DND-41 (cell line): ENCODE results near the gene SPEF2.

Experiments used
- EZH2 ChIP-seq: IDR thresholded peaks from 3 replicates; pipeline ENCODE4 v1.6.1; 2012; ENCODE audit warnings: borderline replicate concordance, low read depth, mild to moderate bottlenecking, moderate library complexity, low read length, inconsistent platforms; ENCODE audit not compliant: severe bottlenecking
- TF ChIP-seq, protein P1 (sequence below): IDR thresholded peaks from 2 replicates; pipeline ENCODE4 v1.5.1; 2012; ENCODE audit warnings: borderline replicate concordance, low read length, moderate library complexity, mild to moderate bottlenecking; ENCODE audit not compliant: poor library complexity, severe bottlenecking; ENCODE audit errors: extremely low read depth

GRCh38 chr5:35861718-35862117 is 244.1 kb downstream of the SPEF2 start:
- TF ChIP-seq, protein P1, sequence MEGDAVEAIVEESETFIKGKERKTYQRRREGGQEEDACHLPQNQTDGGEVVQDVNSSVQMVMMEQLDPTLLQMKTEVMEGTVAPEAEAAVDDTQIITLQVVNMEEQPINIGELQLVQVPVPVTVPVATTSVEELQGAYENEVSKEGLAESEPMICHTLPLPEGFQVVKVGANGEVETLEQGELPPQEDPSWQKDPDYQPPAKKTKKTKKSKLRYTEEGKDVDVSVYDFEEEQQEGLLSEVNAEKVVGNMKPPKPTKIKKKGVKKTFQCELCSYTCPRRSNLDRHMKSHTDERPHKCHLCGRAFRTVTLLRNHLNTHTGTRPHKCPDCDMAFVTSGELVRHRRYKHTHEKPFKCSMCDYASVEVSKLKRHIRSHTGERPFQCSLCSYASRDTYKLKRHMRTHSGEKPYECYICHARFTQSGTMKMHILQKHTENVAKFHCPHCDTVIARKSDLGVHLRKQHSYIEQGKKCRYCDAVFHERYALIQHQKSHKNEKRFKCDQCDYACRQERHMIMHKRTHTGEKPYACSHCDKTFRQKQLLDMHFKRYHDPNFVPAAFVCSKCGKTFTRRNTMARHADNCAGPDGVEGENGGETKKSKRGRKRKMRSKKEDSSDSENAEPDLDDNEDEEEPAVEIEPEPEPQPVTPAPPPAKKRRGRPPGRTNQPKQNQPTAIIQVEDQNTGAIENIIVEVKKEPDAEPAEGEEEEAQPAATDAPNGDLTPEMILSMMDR: no peak
- TF ChIP-seq EZH2: no peak
